ENCODE data around the gene ADM2.

The ADM2 gene

DNA sequence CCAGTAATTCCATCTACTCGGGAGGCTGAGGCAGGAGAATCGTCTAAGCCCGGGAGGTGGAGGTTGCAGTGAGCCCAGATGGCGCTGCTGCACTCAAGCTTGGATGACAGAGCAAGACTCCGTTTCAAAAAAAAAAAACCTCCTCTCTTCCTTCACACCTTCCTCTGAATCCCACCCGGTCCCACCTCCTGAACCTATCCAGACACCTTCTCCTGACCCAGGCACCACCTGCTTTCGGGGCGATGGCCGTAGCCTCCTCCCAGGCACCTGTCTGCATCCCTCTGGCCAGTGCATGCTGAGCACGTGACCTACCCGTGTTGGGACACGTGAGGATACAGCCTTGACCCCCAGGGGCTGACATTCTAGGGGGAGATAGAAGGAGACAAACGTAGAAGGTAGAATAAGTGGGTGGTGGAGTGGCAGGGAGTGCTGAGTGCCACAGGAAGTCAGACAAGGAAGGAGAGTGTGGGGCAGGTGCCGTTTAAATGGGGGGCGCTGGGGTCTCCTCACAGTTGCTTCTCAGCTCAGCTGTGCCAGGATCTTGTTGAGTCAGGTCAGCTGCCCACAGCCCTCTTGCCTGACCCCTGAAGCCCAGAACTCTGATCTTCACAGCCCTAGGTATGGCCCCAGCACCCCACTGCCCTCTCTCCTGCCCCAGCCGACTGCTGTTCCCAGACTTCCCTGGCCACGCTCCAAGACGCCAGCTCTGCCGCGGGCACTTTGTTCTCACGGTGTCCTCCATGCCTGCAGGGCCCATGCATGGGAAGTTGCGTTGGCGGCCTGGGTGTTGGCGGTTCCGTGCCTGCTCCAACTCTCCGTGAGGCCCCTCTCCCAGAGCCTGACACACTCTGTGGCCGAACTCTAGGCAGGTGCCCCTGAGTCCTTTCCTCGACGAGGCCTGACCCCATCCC lies 4.1 kb downstream of the ADM2 start:
- DNase-seq, result no peak

DNA sequence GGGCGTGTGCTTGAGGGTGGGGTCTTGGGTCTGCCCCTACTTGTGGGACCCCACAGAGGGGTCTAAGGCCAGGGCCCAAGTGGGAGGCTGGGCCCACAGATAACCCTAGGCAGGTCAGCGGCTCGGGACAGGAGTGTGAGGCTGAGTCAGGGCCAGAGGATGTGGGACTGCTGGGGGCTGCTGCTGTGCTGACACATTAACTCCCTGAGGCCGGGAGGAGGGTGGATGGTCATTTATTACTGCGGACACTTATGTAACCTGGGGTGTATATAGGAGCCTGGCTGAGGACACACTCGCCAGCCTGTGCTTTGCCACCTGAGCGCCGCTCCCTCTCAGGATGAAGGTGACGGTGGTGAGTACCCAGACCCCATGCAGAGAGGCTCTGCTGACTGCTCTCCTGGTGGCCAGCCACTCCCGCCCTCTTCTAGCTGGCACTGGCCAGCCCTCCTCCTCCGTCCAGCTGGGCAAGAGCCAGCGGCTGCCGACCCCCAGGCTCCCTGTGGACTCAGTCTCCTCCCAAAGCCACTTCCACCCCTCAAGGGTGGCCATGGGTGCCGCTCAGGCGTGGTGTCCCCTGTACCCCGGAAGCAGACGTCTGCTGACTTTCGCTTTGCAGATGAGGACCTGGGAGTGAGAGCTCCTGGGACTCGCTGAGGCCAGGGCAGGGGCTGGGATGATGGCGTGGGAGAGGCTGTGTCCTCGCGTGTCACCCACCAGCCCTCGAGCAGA lies 5.4 kb downstream of the ADM2 start, which contains the start of gene MIOX:
TSS of gene MIOX (plus strand) at position 299 of the 729 bp plus-strand sequence. CDS start at position 338, 39 bp downstream.
- no peak for DNase-seq

DNA sequence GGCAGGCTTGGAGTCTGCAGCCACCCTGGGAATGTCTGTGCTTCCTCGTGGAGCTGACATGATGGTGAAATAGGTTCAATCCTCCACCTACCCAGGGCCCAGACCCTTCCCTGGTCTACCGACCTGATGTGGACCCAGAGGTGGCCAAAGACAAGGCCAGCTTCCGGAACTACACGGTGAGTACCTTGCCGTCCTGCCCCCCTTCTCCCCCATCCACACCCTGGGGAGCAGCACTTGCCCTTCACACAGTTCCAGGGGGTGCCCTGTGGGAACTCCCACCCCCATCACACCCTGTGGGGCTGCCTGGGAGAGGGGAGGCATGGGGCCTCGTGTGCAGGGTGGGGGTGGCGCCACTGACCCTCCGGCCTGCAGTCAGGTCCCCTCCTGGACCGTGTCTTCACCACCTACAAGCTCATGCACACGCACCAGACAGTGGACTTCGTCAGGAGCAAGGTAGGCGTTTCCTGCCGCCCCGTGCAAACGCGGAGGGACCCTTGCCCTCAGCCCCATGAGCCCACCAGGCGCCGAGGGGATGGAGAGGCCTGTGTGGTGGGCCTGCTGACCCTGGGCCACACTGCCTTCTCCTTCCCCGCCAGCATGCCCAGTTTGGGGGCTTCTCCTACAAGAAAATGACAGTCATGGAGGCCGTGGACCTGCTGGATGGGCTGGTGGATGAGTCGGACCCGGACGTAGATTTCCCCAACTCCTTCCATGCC lies 6.1 kb downstream of the ADM2 start:
- DNase-seq, result no peak

DNA sequence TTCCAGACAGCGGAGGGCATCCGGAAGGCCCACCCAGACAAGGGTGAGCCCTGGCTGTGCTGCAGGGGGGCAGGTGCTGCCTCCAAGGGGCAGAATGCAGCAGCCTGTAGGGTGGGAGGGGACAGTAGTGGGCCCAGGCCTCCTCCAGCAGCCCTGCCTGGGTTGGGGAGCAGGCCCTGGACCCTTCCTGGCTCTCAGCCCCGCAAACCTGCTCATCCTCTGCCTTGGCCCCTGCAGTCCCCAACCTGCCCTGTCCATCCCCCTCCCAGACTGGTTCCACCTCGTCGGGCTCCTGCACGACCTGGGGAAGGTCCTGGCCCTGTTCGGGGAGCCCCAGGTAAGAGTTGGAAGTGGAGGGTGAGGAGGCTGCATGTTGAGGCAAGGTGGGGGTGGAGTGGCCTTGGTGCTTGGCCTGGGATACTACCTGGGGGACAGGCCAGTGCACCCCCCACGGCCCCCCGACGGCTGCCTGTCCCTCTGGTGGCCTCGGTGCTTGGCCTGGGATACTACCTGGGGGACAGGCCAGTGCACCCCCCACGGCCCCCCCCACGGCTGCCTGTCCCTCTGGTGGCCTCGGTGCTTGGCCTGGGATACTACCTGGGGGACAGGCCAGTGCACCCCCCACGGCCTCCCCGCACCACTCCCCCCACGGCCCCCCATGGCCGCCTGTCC lies 6.8 kb downstream of the ADM2 start:
- no peak for DNase-seq

DNA sequence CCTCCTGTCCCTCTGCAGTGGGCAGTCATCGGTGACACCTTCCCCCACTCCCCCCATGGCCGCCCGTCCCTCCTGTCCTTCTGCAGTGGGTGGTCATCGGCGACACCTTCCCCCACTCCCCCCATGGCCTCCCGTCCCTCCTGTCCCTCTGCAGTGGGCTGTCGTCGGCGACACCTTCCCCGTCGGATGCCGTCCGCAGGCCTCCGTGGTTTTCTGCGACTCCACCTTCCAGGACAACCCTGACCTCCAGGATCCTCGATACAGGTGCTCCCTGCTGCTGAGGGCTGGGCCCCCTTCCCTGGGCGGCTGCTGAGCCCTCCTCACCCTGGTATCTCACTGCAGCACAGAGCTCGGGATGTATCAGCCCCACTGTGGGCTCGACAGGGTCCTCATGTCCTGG lies 7.5 kb downstream of the ADM2 start:
- DNase-seq, result no peak

DNA sequence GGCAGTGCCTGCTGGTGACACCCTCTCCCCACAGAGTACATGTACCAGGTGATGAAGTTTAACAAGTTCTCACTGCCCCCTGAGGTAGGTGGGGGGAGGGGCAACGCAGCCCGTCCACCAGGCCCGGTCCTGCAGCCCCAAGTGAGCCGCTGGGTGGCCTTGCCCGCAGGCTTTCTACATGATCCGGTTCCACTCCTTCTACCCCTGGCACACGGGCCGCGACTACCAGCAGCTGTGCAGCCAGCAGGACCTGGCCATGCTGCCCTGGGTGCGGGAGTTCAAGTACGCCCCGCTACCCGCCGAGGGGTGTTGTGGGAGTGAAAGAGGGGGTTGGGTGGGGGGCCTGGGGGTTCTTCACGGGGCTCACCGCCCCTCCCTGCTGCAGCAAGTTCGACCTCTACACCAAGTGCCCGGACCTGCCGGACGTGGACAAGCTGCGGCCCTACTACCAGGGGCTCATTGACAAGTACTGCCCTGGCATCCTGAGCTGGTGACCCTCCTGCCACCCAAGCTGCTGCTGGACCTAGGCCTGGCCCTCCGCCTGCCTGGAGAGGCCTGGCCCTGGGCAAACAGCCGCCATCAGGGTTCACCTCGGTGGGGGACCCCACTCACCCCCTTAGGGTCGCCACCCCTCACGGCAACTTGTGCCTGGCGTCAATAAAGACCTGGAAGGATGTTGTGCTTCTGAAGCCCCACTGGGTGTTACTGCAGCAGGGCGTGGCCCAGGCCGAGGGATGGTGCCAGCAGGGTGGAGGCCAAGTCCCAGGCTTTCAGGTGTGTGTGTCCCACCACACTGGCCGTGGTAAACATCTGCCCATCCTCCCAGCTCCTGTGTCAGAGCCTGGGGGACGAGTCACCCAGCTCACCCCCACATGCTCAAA lies 8.3 kb downstream of the ADM2 start:
- no peak for DNase-seq

DNA sequence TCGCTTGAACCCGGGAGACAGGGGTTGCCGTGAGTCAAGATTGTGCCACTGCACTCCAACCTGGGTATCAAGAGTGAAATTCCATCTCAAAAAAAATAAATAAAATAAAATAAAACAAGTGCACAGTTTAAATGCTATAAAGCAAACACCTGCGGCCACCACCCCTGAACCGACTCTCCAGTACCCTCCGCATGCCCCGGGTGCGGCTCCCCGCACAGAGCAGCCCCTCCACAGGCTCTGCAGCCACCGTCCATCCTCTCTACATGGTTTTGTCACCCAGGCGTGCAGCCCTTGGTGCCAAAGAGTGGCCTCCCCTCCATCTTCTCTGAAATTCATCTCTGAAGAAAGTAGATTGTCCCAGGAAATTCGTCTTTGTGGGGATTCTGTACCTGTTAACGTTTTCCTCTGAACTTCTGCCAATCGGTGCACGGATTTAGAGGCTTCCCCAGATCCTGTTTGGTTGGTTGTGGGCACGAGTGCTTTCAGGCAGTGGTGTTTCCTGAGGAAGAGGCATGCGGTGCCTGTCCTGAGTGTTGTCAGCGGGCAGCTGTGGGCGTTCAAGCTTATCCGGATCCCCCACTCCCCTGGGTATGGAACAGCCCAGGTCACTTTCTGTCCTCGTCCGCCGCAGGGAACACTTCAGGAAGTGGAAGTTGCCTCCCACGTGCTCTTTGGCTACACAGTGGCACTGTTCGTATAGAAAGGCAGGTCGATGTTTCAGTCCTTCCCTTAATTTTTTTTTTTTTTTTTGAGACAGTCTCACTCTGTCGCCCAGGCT lies 9.4 kb downstream of the ADM2 start:
- no peak for DNase-seq

DNA sequence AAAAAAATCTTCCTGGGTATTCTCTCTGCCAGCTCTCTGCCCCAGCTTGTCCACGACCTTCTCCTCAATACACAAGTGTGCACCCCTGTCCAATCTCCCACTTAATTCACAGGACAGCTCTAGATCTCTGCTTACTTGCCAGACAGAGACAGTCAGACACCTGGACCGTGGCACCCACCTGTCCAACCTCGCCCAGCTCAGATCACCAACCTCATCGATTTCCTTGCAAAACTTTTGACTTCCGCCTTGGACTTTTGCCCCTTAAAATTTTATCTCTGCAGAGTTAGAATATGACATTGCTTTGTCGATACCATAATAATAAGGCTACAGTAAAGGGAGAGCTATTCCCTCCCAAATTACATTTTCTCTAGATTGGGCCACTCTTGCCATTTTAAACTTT lies 15.8 kb downstream of the ADM2 start:
- no peak for DNase-seq

DNA sequence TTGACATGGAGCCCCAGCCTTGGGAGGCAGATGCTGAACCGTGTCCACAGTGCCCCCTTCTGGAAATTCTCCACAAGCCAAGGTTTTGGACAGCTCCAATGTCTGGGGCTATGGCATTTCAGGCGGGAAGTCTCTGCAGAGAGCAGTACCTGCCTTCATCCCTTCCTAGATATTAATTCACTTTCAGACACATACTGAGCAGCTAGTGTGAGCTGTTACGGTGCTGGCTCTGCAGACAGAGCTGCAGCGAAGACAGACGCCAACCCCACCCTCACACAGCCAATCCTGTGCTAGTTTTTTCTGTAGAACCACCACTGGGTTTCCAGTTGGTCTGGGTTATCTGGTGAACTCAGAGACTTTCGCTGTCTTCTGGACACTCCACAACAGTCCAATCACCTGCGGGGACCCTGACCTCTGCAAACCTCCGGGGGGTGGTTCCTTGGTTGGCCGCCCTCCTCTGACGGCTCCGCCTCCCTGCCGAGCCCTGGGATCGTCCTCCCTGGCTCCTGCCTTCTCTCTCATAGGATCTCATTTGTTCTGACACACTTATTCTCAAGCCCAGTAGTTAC lies 17.1 kb downstream of the ADM2 start:
- DNase-seq, result peak; percentile 36 to 86

DNA sequence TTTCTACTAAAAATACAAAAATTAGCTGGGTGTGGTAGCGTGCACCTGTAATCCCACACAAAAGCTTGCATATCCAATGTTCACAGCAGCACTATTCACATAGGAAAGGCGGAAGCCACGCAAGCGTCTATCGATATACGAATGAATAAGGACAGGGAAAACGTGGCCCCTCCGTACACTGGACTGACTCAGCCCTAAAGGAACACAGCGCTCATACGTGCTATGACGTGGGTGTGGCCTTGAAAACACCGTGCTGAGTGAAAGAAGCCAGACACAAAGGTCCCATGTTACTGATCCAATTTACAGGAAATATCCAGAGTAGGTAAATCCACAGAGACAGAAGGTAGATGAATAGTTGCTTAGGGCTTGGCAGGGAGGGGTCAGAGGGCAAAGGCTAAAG lies 19.1 kb downstream of the ADM2 start:
- no peak for DNase-seq

DNA sequence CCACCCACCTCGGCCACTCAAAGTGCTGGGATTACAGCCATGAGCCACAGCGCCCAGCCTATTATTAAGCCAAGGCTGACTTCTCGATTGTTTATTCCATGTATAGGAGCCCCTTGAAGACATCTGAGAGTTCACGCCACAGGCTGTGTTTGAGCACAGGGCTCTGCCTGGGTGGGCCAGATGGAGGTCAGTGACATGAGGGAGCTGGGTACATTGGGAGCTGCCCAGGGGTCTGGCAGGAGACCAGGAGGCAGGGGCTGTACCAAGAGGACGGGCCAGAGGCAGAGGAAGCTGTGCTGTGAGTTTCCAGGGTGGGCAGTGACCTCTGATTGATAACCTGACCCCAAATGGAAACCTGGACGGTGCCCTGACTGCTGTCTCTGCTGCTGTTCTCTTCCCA lies 20.8 kb downstream of the ADM2 start:
- DNase-seq, result no peak

DNA sequence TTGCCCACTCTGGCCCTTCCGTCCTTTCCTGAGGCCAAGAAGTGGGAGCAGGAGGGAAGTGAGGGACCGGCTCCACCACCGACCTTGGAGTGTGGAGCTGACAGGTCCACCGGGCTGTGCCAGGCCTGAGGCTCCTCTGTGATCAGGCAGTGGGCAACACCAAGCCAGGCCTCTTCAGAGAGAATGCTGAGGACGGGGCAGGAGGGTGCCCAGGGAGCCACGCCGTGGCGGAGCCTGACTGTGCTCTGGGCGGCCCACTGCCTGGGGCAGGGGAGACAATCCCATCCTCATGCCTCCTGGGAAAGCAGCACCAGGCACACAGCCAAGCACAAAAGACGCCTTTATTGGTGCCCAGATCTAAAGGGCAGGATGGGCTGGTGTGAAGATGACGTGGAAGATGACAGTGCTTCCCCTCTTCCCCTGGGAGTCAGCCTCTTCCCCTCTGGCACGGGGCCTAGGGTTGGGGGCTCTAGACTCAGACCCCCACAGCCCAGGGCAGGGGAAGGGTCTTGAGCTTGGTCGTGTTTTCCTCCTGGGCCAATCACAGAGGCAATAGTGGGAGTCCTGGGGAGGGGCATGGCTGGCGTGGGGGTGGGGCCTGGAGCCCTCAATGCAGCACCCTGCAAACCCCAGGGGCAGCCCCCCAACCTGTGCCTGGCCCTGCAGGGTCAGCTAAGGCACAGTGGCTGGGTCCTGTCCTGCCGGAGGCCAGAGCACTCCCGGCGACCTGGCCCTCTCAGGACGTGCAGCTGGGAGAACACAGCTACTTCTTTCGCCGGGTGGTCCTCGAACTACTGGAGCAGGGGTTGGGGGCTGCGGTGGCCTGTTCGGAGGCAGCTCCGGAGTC lies 21.5 kb downstream of the ADM2 start:
- DNase-seq, result no peak

DNA sequence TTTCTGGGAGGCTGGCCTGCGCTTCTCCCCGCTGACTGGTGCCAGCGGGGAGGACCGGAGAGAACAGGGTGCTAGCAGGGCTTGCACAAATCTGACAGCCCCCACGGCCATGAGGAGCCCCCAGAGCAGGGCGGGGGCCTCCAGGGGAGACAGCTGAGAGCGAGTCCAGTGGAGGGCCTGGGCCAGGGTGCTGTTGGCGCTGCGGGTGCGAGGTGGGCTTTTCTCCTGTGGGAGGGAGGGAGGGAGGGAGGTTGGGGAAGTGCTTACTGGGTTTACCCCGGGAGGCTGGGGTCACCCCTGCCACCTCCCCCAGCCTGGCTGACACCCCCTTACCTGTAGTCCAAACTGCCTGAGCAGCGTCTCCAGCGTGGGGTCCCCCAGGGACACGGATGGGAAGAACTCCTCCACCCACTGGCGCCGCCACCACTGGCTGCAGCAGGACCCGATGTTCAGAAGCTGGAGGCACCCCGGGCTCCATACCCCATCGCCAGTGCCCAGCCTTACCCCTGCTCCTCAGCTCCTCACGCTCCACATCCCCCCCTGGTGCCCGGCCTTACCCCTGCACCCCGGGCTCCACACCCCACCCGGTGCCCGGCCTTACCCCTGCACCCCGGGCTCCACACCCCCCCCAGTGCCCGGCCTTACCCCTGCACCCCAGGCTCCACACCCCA lies 22.3 kb downstream of the ADM2 start:
- no peak for DNase-seq

DNA sequence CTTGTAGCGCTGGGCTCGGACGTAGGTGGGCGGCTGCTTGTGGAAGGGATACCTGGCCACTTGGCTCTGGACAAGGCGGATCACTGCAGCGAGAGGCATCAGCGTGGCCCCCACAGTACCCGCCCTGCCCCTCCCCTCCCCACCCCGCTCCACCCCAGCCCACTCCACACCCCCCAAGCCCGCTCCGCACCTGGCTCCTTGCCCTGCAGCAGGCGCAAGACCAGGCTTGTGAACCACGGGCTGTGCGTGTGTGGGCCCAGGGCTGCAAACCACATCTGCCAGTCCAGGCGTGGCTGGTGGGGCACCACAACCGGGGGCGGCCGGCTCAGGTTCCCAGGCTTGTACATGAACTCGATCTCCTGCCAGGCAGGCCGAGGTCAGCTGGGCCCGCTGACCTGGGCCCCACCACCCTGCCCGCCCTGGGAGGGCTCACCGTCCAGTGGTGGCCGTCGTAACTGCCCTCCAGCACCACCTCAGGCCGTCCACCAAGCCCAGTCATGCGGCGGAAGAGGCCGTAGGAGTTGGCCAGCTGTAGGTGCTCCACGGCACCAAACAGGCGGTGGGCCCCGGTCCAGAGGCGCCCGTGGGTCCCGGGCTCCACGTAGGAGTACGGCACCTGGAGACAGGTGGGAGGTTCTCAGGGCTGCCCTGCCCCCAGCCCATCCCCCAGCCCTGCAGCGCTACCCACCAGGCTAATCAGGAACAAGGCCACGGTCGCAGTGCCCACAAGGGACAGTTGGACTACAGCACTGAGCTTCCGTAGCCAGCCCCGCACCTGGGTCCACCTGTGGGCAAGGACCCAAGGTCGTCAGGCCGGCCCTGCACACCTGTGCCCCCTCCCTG lies 23.2 kb downstream of the ADM2 start:
- no peak for DNase-seq

DNA sequence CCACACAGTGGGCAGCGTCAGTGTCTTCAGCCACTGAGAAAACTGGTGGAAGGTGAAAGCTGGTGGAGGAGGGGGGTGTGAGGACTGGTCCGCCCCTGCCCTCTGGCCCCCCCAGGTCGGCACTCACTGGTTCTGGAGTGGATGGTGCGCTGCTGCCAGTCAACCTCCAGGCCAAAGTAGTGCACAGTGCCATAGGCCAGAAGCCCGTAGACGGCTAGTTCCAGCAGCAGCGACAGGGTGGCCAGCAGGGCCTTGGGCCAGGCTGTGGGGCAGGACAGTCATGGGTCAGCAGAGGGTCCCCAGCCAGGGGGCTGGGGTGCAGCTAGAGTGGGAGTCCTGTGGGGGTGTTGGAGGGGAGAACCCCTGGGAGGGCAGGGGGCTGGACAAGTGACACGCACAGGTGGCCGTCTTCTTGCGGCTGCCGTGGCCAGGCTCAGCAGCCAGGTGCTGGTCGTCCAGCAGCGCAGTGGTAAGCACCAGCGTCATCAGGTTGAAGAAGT lies 24.0 kb downstream of the ADM2 start:
- DNase-seq, result no peak

DNA sequence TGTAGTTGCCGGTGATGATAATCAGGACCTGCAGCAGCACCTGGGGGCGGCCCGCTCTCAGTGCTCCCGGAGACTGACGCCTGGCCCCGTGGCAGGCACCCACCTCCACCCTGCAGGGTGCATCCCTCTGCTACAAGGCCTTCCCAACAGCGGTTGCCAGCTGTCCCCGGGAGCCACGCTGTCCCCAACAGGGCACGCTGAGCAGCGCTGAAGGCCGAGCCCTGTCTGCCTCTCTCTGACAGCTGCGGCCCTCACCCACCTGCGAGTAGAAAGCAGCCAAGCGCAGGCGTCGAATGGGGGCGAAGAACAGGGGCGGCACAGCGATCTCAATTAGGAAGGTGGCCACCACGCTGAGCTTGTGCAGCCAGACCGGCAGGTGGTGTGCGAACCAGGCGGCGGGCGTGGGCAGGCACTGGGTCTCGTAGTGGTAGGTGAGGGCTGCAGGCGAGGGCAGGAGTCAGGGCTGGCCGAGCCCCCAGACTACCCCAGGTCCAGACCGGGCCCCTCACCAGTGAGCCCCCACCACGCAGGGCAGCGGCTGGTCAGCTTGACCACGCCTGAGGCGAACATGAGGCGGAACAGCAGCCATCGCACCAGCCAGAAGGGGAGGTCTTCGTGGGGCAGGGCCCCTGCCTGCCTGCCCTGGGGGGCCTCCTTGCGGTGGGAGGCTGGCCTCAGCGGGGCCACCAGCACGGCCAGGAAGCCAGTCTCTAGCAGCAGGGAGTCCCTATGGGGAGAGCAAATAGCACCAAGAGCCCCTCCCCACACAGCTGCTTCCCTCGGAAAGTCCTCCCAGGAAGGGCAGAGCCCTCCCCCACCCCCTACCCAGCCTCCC lies 24.6 kb downstream of the ADM2 start:
- no peak for DNase-seq

All from NCI-H524 (cell line).